DOHH2 (cell line): ENCODE results near the gene CYP27A1.

Source experiments
- H3F3A ChIP-seq: fragments of 200-600 bp; sonication (generic), shearing (Covaris generic); 2 replicates; pipeline ENCODE4 v1.6.0; 2016; ENCODE audit warnings: antibody characterized with exemption, mild to moderate bottlenecking; ENCODE audit not compliant: control insufficient read depth, insufficient read depth
- H3K27ac ChIP-seq: fragments of 200-600 bp; sonication (generic); 2 replicates; pipeline ENCODE4 v1.5.1; 2014; ENCODE audit warnings: low read depth, mild to moderate bottlenecking, low read length, moderate library complexity
- H3K27me3 ChIP-seq: fragments of 200-600 bp; sonication (generic); 2 replicates; pipeline ENCODE4 v1.6.1; 2014; ENCODE audit warnings: mild to moderate bottlenecking, low read length, mixed read lengths; ENCODE audit not compliant: control insufficient read depth
- H3K36me3 ChIP-seq: fragments of 200-600 bp; sonication (generic); 2 replicates; pipeline ENCODE4 v1.6.1; 2014; ENCODE audit warnings: mild to moderate bottlenecking, low read length, moderate library complexity, mixed read lengths; ENCODE audit not compliant: control insufficient read depth
- H3K4me1 ChIP-seq: fragments of 200-600 bp; sonication (generic); 2 replicates; pipeline ENCODE4 v1.6.1; 2014; ENCODE audit warnings: mild to moderate bottlenecking, low read length, mixed read lengths; ENCODE audit not compliant: control insufficient read depth
- H3K4me2 ChIP-seq: fragments of 200-600 bp; sonication (generic); 2 replicates; pipeline ENCODE4 v1.6.0; 2014; ENCODE audit warnings: mild to moderate bottlenecking, low read length, moderate library complexity
- H3K4me3 ChIP-seq: fragments of 200-600 bp; sonication (generic); 2 replicates; pipeline ENCODE4 v1.5.1; 2014; ENCODE audit warnings: mild to moderate bottlenecking, low read length, mixed read lengths
- H3K79me2 ChIP-seq: fragments of 200-600 bp; sonication (generic); 2 replicates; pipeline ENCODE4 v1.6.1; 2014; ENCODE audit warnings: mild to moderate bottlenecking, low read length, mixed read lengths; ENCODE audit not compliant: control insufficient read depth
- H3K9me2 ChIP-seq: fragments of 200-600 bp; sonication (generic); replicated peaks from 2 replicates; pipeline ENCODE4 v1.6.1; 2014; ENCODE audit warnings: mild to moderate bottlenecking, low read length, mixed read lengths; ENCODE audit not compliant: control insufficient read depth
- H3K9me3 ChIP-seq: fragments of 200-600 bp; sonication (generic); 2 replicates; pipeline ENCODE4 v1.6.1; 2014; ENCODE audit warnings: antibody characterized with exemption, low read length, mixed read lengths; ENCODE audit not compliant: control insufficient read depth, insufficient read depth
- H4K20me1 ChIP-seq: fragments of 200-600 bp; sonication (generic); 2 replicates; pipeline ENCODE4 v1.6.0; 2014; ENCODE audit warnings: low read depth, mild to moderate bottlenecking, antibody characterized with exemption, low read length, moderate library complexity; ENCODE audit not compliant: control insufficient read depth, insufficient read depth
- EZH2phosphoT487 ChIP-seq: fragments of 200-600 bp; sonication (generic); IDR thresholded peaks from 2 replicates; pipeline ENCODE4 v1.6.1; 2017; ENCODE audit warnings: borderline replicate concordance, mild to moderate bottlenecking, antibody characterized with exemption, low read length, moderate library complexity, mixed read lengths
- TF ChIP-seq, protein P1 (sequence below): fragments of 200-600 bp; sonication (generic); IDR thresholded peaks from one replicate; pipeline ENCODE4 v1.5.1; 2014; ENCODE audit warnings: antibody characterized with exemption, mild to moderate bottlenecking, low read depth, low read length; ENCODE audit not compliant: poor library complexity, severe bottlenecking

CYP27A1 gene

DNA sequence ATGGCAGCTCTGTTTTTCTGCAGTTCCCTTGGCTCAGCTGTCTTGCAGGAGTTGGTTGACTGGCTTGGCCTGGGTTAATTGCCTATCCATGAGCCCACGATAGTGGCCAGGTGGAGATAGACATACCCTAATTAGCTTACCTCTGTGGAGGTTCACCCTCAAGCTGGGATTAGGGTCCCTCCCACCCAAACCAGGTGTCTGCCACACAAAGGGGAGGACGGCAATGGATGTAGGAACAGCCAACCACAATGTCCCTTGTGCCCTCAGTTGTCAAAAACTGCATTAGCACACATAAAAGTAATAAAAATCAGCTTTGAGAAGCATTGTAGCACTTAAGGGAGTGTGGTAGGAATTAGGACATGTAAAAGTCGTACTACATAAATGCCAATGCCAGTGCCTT, 4.2 kb downstream of the CYP27A1 start:
- Histone ChIP-seq H3K27me3 (peaks cover 23% of the 10 kb centered on the region), H3K27ac (no peak overlapping the region), H3K4me2 (no peak overlapping the region), H3K79me2 (no peaks in the 10 kb centered on the region), H3F3A (no peaks in the 10 kb centered on the region), H3K4me3 (no peak overlapping the region), H4K20me1 (no peaks in the 10 kb centered on the region), H3K9me3 (no peaks in the 10 kb centered on the region), H3K36me3 (no peaks in the 10 kb centered on the region), H3K4me1 (no peaks in the 10 kb centered on the region), H3K9me2 (no peaks in the 10 kb centered on the region)
- TF ChIP-seq EZH2phosphoT487 = no peak
- TF ChIP-seq, protein P1, sequence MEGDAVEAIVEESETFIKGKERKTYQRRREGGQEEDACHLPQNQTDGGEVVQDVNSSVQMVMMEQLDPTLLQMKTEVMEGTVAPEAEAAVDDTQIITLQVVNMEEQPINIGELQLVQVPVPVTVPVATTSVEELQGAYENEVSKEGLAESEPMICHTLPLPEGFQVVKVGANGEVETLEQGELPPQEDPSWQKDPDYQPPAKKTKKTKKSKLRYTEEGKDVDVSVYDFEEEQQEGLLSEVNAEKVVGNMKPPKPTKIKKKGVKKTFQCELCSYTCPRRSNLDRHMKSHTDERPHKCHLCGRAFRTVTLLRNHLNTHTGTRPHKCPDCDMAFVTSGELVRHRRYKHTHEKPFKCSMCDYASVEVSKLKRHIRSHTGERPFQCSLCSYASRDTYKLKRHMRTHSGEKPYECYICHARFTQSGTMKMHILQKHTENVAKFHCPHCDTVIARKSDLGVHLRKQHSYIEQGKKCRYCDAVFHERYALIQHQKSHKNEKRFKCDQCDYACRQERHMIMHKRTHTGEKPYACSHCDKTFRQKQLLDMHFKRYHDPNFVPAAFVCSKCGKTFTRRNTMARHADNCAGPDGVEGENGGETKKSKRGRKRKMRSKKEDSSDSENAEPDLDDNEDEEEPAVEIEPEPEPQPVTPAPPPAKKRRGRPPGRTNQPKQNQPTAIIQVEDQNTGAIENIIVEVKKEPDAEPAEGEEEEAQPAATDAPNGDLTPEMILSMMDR = no peak

DNA sequence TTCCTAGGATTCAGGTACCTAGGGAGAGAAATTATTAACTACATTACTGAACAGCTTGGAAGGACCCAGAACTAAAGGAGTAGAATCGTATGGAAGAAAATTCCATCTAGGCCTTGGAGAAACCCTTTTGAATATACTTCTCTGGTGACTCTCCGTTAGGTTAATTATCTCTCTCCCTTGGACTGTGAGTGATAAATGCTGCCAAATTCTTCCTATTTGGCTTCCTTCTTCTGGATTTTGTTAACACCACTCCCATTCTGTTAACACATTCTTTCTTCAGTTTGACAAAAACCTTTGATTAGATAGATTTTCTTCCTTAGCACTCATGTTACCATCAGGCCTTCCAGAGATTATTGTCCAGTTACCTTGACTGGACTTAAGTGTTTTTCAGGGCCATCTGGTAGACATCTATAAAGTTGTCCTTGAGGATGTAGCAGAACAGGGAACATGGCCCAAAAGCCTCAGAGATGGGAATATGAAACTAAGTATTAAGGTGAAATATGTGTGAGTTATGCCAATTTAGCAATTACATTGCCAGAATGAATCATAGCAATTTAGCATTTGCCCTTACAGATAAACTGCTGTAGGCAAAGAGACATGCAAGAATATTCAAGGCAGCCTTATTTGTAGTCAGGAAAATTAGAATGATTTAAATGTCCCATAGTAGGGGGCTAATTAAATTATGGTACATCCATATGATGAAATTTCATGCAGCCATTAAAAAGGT, 6.7 kb downstream of the CYP27A1 start:
- Histone ChIP-seq H3K27me3 (peaks cover 20% of the 10 kb centered on the region), H3K4me1 (no peaks in the 10 kb centered on the region), H3K4me3 (no peak overlapping the region), H4K20me1 (no peaks in the 10 kb centered on the region), H3K27ac (no peak overlapping the region), H3K36me3 (no peaks in the 10 kb centered on the region), H3K9me3 (no peaks in the 10 kb centered on the region), H3K4me2 (no peak overlapping the region), H3K79me2 (no peaks in the 10 kb centered on the region), H3F3A (no peaks in the 10 kb centered on the region), H3K9me2 (no peaks in the 10 kb centered on the region)
- no peak for TF ChIP-seq EZH2phosphoT487
- TF ChIP-seq, protein P1 = no peak

DNA sequence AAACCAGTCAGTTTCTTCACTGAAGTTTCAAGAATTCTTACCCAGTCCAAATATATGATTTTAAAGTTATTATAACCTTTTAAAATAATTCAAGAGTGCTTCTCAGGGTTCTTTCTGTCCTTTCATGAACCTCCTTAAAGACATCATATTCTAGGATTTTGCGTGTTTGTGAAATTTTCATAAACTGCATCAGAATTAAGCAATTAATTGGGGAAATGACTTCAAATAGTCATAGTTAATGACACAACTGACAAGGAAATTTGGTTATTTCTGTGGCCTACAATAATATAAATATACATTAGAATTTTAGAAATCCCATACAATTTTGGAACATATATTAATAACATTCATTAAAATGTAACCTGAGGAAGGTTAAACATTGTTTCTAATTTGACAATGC, 10.5 kb downstream of the CYP27A1 start:
- Histone ChIP-seq H3K27me3 (peaks cover 12% of the 10 kb centered on the region), H4K20me1 (no peaks in the 10 kb centered on the region), H3K4me2 (no peak overlapping the region), H3K36me3 (no peaks in the 10 kb centered on the region), H3K4me1 (no peaks in the 10 kb centered on the region), H3K79me2 (no peaks in the 10 kb centered on the region), H3K9me3 (no peaks in the 10 kb centered on the region), H3K27ac (no peak overlapping the region), H3F3A (no peaks in the 10 kb centered on the region), H3K9me2 (no peaks in the 10 kb centered on the region), H3K4me3 (no peak overlapping the region)
- TF ChIP-seq, protein P1 = no peak
- TF ChIP-seq EZH2phosphoT487 = no peak

DNA sequence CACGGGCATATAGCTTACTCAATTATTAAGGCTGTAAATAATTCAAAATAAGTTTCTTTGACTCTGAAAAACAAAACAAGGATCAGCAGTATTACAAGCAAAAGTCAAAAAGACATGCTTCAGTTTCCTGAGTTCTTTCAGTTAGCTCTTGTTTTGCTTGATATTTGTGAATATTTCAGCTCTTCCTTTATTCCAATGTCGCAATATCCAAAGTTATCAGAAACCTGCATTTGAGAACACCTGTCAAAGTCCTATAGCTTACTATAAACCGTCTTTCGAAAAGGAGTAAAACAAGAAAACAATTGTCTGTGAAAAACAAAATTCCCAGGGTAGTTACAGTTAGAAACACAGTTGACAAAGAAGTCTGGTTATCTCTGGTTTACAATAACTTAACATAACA, 14.7 kb downstream of the CYP27A1 start:
- Histone ChIP-seq H3K4me1 (peaks cover 2% of the 10 kb centered on the region), H3K36me3 (no peaks in the 10 kb centered on the region), H3F3A (no peaks in the 10 kb centered on the region), H3K27ac (no peak overlapping the region), H3K4me2 (no peak overlapping the region), H3K9me3 (no peaks in the 10 kb centered on the region), H3K27me3 (peaks cover 18% of the 10 kb centered on the region), H3K4me3 (no peak overlapping the region), H4K20me1 (no peaks in the 10 kb centered on the region), H3K79me2 (no peaks in the 10 kb centered on the region), H3K9me2 (no peaks in the 10 kb centered on the region)
- TF ChIP-seq EZH2phosphoT487 = no peak
- TF ChIP-seq, protein P1 = no peak
